ENCODE results near the gene ZBTB46. TPM values are rescaled to one million over a fixed set of nuclear protein-coding genes. Genes with fewer than 3 reads are reported as not detected.

ZBTB46 gene
- total and polyA plus RNA-seq, 4 donors = 0.79 to 12.1 (median 4.7) TPM

DNA sequence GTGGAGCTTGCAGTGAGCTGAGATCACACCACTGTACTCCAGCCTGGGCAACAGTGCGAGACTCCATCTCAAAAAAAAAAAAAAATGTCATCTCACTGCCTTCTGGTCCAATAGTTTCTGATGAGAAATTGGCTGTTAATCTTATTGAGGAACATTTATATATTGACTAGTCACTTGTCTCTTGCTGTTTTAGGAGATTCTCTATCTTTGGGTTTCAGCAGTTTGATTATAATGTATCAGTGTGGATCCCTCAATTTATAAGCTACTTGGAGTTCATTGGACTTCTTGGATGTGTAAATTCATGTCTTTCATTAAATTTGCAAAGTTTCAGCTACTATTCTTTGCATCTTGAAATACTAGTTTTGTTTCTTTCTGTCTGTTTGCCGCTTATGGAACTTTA lies 112.1 kb downstream of the ZBTB46 start (continued):
- TF ChIP-seq, protein P1, sequence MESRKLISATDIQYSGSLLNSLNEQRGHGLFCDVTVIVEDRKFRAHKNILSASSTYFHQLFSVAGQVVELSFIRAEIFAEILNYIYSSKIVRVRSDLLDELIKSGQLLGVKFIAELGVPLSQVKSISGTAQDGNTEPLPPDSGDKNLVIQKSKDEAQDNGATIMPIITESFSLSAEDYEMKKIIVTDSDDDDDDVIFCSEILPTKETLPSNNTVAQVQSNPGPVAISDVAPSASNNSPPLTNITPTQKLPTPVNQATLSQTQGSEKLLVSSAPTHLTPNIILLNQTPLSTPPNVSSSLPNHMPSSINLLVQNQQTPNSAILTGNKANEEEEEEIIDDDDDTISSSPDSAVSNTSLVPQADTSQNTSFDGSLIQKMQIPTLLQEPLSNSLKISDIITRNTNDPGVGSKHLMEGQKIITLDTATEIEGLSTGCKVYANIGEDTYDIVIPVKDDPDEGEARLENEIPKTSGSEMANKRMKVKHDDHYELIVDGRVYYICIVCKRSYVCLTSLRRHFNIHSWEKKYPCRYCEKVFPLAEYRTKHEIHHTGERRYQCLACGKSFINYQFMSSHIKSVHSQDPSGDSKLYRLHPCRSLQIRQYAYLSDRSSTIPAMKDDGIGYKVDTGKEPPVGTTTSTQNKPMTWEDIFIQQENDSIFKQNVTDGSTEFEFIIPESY (IDR thresholded peaks at IDR 0.05) = no peak
- no peak for TF ChIP-seq HNF4G (IDR thresholded peaks at IDR 0.05)

DNA sequence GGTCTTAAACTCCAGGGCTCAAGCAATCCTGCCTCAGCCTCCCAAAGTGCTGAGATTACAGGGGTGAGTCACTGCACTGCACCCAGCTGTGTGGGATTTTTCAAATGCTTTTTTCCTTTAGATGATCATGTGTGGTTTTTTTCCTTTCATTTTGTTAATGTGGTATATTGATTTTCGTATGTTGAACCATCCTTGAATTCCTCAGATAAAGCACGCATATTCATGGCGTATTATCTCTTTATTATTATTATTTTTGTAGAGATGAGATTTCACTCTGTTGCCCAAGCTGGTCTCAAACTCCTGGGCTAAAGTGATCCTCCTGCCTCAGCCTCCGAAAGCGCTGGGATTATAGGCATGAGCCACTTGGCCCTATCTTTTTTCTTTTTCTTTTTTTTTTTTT lies 116.2 kb downstream of the ZBTB46 start:
- Histone ChIP-seq H3K27ac (ENCODE audit: low read depth in 1 of 2, low read length in 2 of 2) (no peak overlapping the region), H3K27me3 (ENCODE audit: control insufficient read depth in 4 of 4, insufficient read depth in 4 of 4, low read length in 3 of 4) (no peaks in the 10 kb centered on the region), H3K9ac (ENCODE audit: low read depth in 1 of 2, low read length in 2 of 2) (no peak overlapping the region), H3K9me3 (ENCODE audit: control insufficient read depth in 4 of 4, low read length in 3 of 4) (peaks cover 0 to 4% (median 1%) of the 10 kb centered on the region in 4 donors), H3K36me3 (ENCODE audit: control insufficient read depth in 4 of 4, insufficient read depth in 3 of 4, low read depth in 1 of 4, low read length in 3 of 4) (peaks cover 11 to 26% (median 20%) of the 10 kb centered on the region in 4 donors), H3K4me3 (ENCODE audit: low read depth in 1 of 3, low read length in 3 of 3) (no peak overlapping the region), H3K4me1 (ENCODE audit: control insufficient read depth in 4 of 4, insufficient read depth in 4 of 4, low read length in 3 of 4) (peaks cover 0 to 3% (median 0%) of the 10 kb centered on the region in 4 donors)
- DNase-seq (ENCODE audit: low spot score) = no peak
- 99% methylated on average over 5 of the region's 5 CpGs for WGBS
- no peak for TF ChIP-seq JUND (IDR thresholded peaks at IDR 0.05)

DNA sequence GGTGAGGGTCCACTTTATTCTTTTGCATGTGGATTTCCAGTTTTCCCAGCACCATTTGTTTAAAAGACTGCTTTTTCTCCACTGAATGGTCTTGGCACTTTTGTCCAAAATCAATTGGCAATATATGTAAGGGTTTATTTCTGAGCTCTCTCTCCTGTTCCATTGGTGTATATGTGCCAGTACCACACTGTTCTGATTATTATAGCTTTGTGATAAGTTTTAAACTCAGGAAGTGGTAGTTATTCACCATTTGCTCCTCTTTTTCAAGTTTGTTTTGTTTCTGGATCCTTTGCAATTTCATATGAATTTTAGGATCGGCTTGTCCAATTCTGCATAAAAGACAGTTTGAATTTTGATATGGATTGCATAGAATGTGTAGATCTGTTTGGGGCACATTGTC lies 118.9 kb downstream of the ZBTB46 start:
- Histone ChIP-seq H3K36me3 (ENCODE audit: control insufficient read depth in 4 of 4, insufficient read depth in 3 of 4, low read depth in 1 of 4, low read length in 3 of 4) (peaks cover 11 to 18% (median 13%) of the 10 kb centered on the region in 4 donors), H3K9me3 (ENCODE audit: control insufficient read depth in 4 of 4, low read length in 3 of 4) (peaks cover 0 to 4% (median 0%) of the 10 kb centered on the region in 4 donors), H3K4me3 (ENCODE audit: low read depth in 1 of 3, low read length in 3 of 3) (no peak overlapping the region), H3K9ac (ENCODE audit: low read depth in 1 of 2, low read length in 2 of 2) (no peak overlapping the region), H3K27ac (ENCODE audit: low read depth in 1 of 2, low read length in 2 of 2) (no peak overlapping the region), H3K27me3 (ENCODE audit: control insufficient read depth in 4 of 4, insufficient read depth in 4 of 4, low read length in 3 of 4) (no peaks in the 10 kb centered on the region), H3K4me1 (ENCODE audit: control insufficient read depth in 4 of 4, insufficient read depth in 4 of 4, low read length in 3 of 4) (peaks cover 5 to 17% (median 13%) of the 10 kb centered on the region in 4 donors)
- WGBS = 100% methylated on average over 1 of the region's 1 CpG
- TF ChIP-seq TAF1 (conservative IDR thresholded peaks at IDR 0.05) (no peak), SP1 (IDR thresholded peaks at IDR 0.05) (no peak)
- no peak for DNase-seq (ENCODE audit: low spot score)

DNA sequence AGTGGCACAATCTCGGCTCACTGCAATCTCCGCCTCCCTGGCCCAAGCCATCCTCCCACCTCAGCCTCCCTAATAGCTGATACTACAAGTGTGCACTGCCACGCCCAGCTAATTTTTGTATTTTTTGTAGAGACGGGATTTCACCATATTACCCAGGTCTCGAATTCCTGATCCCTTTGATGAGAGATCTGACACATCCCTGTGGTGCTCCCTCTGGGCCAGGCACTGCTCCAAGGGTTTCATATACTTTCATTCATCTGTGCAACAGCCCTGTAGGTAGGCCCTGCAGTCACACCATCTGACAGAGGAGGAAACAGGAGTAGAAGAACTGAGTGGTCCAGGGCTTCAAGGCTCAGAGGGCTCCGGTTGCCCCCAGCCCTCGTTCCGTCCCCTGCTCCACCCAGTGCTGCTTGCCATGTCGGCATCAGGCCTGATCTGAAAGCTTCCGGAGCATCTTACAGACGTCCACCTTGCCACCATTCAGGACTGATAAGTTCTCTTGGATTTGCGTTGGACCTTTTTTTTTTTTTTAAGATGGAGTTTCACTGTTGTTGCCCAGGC lies 119.9 kb downstream of the ZBTB46 start:
- Histone ChIP-seq H3K9me3 (ENCODE audit: control insufficient read depth in 4 of 4, low read length in 3 of 4) (peaks cover 0 to 4% (median 0%) of the 10 kb centered on the region in 4 donors), H3K27ac (ENCODE audit: low read depth in 1 of 2, low read length in 2 of 2) (no peak overlapping the region), H3K9ac (ENCODE audit: low read depth in 1 of 2, low read length in 2 of 2) (no peak overlapping the region), H3K27me3 (ENCODE audit: control insufficient read depth in 4 of 4, insufficient read depth in 4 of 4, low read length in 3 of 4) (no peaks in the 10 kb centered on the region), H3K4me1 (ENCODE audit: control insufficient read depth in 4 of 4, insufficient read depth in 4 of 4, low read length in 3 of 4) (peaks cover 5 to 24% (median 23%) of the 10 kb centered on the region in 4 donors), H3K36me3 (ENCODE audit: control insufficient read depth in 4 of 4, insufficient read depth in 3 of 4, low read depth in 1 of 4, low read length in 3 of 4) (peaks cover 13 to 17% (median 14%) of the 10 kb centered on the region in 4 donors), H3K4me3 (ENCODE audit: low read depth in 1 of 3, low read length in 3 of 3) (no peak overlapping the region)
- TF ChIP-seq JUND (IDR thresholded peaks at IDR 0.05) (no peak), RXRA (IDR thresholded peaks at IDR 0.05) (no peak), SP1 (IDR thresholded peaks at IDR 0.05) (no peak), GABPA (IDR thresholded peaks at IDR 0.05 in 1 of 2, conservative IDR thresholded peaks at IDR 0.05 in 1 of 2) (no peak), FOXA2 (IDR thresholded peaks at IDR 0.05) (no peak), FOXA1 (IDR thresholded peaks at IDR 0.05) (no peak), EGR1 (IDR thresholded peaks at IDR 0.05; ENCODE audit: low read depth in 2 of 2) (no peak), TAF1 (conservative IDR thresholded peaks at IDR 0.05) (no peak), HNF4G (IDR thresholded peaks at IDR 0.05) (no peak), NR2F2 (IDR thresholded peaks at IDR 0.05) (no peak), RAD21 (IDR thresholded peaks at IDR 0.05) (no peak)
- TF ChIP-seq, protein P2, sequence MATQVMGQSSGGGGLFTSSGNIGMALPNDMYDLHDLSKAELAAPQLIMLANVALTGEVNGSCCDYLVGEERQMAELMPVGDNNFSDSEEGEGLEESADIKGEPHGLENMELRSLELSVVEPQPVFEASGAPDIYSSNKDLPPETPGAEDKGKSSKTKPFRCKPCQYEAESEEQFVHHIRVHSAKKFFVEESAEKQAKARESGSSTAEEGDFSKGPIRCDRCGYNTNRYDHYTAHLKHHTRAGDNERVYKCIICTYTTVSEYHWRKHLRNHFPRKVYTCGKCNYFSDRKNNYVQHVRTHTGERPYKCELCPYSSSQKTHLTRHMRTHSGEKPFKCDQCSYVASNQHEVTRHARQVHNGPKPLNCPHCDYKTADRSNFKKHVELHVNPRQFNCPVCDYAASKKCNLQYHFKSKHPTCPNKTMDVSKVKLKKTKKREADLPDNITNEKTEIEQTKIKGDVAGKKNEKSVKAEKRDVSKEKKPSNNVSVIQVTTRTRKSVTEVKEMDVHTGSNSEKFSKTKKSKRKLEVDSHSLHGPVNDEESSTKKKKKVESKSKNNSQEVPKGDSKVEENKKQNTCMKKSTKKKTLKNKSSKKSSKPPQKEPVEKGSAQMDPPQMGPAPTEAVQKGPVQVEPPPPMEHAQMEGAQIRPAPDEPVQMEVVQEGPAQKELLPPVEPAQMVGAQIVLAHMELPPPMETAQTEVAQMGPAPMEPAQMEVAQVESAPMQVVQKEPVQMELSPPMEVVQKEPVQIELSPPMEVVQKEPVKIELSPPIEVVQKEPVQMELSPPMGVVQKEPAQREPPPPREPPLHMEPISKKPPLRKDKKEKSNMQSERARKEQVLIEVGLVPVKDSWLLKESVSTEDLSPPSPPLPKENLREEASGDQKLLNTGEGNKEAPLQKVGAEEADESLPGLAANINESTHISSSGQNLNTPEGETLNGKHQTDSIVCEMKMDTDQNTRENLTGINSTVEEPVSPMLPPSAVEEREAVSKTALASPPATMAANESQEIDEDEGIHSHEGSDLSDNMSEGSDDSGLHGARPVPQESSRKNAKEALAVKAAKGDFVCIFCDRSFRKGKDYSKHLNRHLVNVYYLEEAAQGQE (IDR thresholded peaks at IDR 0.05) = no peak
- TF ChIP-seq, protein P3, sequence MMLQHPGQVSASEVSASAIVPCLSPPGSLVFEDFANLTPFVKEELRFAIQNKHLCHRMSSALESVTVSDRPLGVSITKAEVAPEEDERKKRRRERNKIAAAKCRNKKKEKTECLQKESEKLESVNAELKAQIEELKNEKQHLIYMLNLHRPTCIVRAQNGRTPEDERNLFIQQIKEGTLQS (IDR thresholded peaks at IDR 0.05) = no peak
- TF ChIP-seq, protein P4, sequence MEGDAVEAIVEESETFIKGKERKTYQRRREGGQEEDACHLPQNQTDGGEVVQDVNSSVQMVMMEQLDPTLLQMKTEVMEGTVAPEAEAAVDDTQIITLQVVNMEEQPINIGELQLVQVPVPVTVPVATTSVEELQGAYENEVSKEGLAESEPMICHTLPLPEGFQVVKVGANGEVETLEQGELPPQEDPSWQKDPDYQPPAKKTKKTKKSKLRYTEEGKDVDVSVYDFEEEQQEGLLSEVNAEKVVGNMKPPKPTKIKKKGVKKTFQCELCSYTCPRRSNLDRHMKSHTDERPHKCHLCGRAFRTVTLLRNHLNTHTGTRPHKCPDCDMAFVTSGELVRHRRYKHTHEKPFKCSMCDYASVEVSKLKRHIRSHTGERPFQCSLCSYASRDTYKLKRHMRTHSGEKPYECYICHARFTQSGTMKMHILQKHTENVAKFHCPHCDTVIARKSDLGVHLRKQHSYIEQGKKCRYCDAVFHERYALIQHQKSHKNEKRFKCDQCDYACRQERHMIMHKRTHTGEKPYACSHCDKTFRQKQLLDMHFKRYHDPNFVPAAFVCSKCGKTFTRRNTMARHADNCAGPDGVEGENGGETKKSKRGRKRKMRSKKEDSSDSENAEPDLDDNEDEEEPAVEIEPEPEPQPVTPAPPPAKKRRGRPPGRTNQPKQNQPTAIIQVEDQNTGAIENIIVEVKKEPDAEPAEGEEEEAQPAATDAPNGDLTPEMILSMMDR (IDR thresholded peaks at IDR 0.05; ENCODE audit: low read depth, low read length, missing input control) = no peak
- TF ChIP-seq, protein P1 (IDR thresholded peaks at IDR 0.05) = no peak
- 86% methylated on average over 12 of the region's 12 CpGs for WGBS
- no peak for DNase-seq (ENCODE audit: low spot score)
